Activated CD4-positive, alpha-beta T cell treated with anti-CD3 and anti-CD28 coated beads for 36 hours (primary cell): ENCODE measurements around the gene CPVL. TPM values are rescaled to one million over a fixed set of nuclear protein-coding genes. Genes with fewer than 3 reads are reported as not detected.
"Not testable (repeated sequence)": the region's sequence is repeated elsewhere in the genome, so short reads cannot be mapped to it uniquely, and the experiment has no call there.

Source experiments
- ATAC-seq: fragments of 200-7000 bp; cut with Tn5 transposase; one replicate; pipeline ENCODE4 v1.10.0; 2021; ENCODE audit warnings: mild to moderate bottlenecking, moderate library complexity
- CTCF ChIA-PET: fragments of 350-600 bp; sonication (Branson Sonifier 250); formaldehyde crosslinking; loops from one replicate; lab custom pipeline; 2021; ENCODE audit warnings: antibody characterized with exemption; lab: Charles Lee
- POLR2A ChIA-PET: fragments of 350-600 bp; sonication (Branson Sonifier 250); formaldehyde crosslinking; loops from one replicate; lab custom pipeline; 2021; ENCODE audit warnings: antibody characterized with exemption, inconsistent platforms; lab: Charles Lee
- DNase-seq: peaks from one replicate; pipeline ENCODE4 v3.0.0-alpha.2; 2020
- H3K27ac Mint-ChIP-seq: one replicate; pipeline ENCODE4 v1.8.0; 2021; ENCODE audit warnings: mixed read lengths
- H3K27me3 Mint-ChIP-seq: one replicate; pipeline ENCODE4 v1.8.0; 2021; ENCODE audit warnings: mixed read lengths
- H3K36me3 Mint-ChIP-seq: one replicate; pipeline ENCODE4 v1.8.0; 2021; ENCODE audit warnings: low read depth, mixed read lengths
- H3K4me1 Mint-ChIP-seq: one replicate; pipeline ENCODE4 v1.8.0; 2021; ENCODE audit warnings: mixed read lengths
- H3K4me3 Mint-ChIP-seq: one replicate; pipeline ENCODE4 v1.8.0; 2021; ENCODE audit warnings: mild to moderate bottlenecking, moderate library complexity, mixed read lengths
- H3K9me3 Mint-ChIP-seq: one replicate; pipeline ENCODE4 v1.8.0; 2021; ENCODE audit warnings: low read depth, mixed read lengths
- intact Hi-C, 2 experiments: fragments of 100-400 bp; cut with DNase I in 1 of 2; cut with micrococcal nuclease in 1 of 2; formaldehyde crosslinking; loops; one replicate each; pipeline versions ENCODE4 v1.14.2 to v1.15.1; 2022 to 2024; cut with DNase I, micrococcal nuclease
- total RNA-seq, 2 experiments: library from RNA; stranded (reverse); gene quantifications; one replicate each; pipeline ENCODE4 v1.2.3, GENCODE V29; 2021

Gene CPVL
- total RNA-seq, 2 experiments from 2014 or later: not detected

- no peaks in the 10 kb centered on the region for H3K36me3 Mint-ChIP-seq
- DNase-seq (peak; percentile 24), ATAC-seq (peak; percentile 68)
- no peak overlapping the region for H3K4me3 Mint-ChIP-seq
- intact Hi-C loops: loop anchor here (1.0 to 2.0 kb wide), 6 partner anchors 150 to 303 kb away; no protein-coding TSS in a partner anchor
- no peaks in the 10 kb centered on the region for H3K4me1 Mint-ChIP-seq
- H3K9me3 Mint-ChIP-seq: no peaks in the 10 kb centered on the region
- H3K27ac Mint-ChIP-seq: no peak overlapping the region
- POLR2A ChIA-PET: interaction anchor here (0.6 kb wide), 1 partner anchor 1072 kb away, joined by 3 read pairs; no protein-coding TSS in a partner anchor
- CTCF ChIA-PET: interaction anchor here (0.6 to 12.7 kb wide), 24 partner anchors 8 to 454 kb away, joined by 3 to 241 read pairs (median 4); no protein-coding TSS in a partner anchor
- peaks cover 6% of the 10 kb centered on the region for H3K27me3 Mint-ChIP-seq
These were observed 40.3 kb downstream of the CPVL start for GRCh38 chr7:29105752-29106668.

GRCh38 chr7:29105191-29105590 is 41.1 kb downstream of the CPVL start:
- POLR2A ChIA-PET: no interaction called here
- H3K4me3 Mint-ChIP-seq: no peak overlapping the region
- DNase-seq (no peak), ATAC-seq (no peak)
- intact Hi-C loops: loop anchor here in 1 of 2 experiments (1.0 kb wide), 1 partner anchor 150 kb away; no protein-coding TSS in a partner anchor
- H3K27me3 Mint-ChIP-seq: peaks cover 6% of the 10 kb centered on the region
- H3K36me3 Mint-ChIP-seq: no peaks in the 10 kb centered on the region
- no peaks in the 10 kb centered on the region for H3K9me3 Mint-ChIP-seq
- H3K27ac Mint-ChIP-seq: no peak overlapping the region
- CTCF ChIA-PET: interaction anchor here (1.3 to 12.7 kb wide), 4 partner anchors 14 to 304 kb away, joined by 5 to 241 read pairs (median 8); no protein-coding TSS in a partner anchor
- no peaks in the 10 kb centered on the region for H3K4me1 Mint-ChIP-seq

- POLR2A ChIA-PET: no interaction called here
- H3K27me3 Mint-ChIP-seq: no peaks in the 10 kb centered on the region
- DNase-seq (peak; percentile 71), ATAC-seq (no peak)
- H3K4me3 Mint-ChIP-seq: no peak overlapping the region
- H3K4me1 Mint-ChIP-seq: no peaks in the 10 kb centered on the region
- no peak overlapping the region for H3K27ac Mint-ChIP-seq
- H3K36me3 Mint-ChIP-seq: no peaks in the 10 kb centered on the region
- intact Hi-C loops: loop anchor here (1.0 kb wide), 3 partner anchors 146 to 180 kb away; no protein-coding TSS in a partner anchor
- CTCF ChIA-PET: interaction anchor here (0.8 to 12.7 kb wide), 6 partner anchors 8 to 178 kb away, joined by 3 to 241 read pairs (median 4); no protein-coding TSS in a partner anchor
- no peaks in the 10 kb centered on the region for H3K9me3 Mint-ChIP-seq
These were observed 43.7 kb downstream of the CPVL start for GRCh38 chr7:29102558-29103151.

GRCh38 chr7:29100924-29101323 is 45.4 kb downstream of the CPVL start:
- Mint-ChIP-seq H3K27me3 (no peaks in the 10 kb centered on the region), H3K9me3 (no peaks in the 10 kb centered on the region), H3K4me1 (no peaks in the 10 kb centered on the region), H3K27ac (no peak overlapping the region), H3K36me3 (no peaks in the 10 kb centered on the region), H3K4me3 (no peak overlapping the region)
- CTCF ChIA-PET: interaction anchor here (1.0 to 12.7 kb wide), 2 partner anchors 40 to 176 kb away, joined by 3 to 241 read pairs; no protein-coding TSS in a partner anchor
- DNase-seq (no peak), ATAC-seq (no peak)
- intact Hi-C loops: no loop called here
- POLR2A ChIA-PET: interaction anchor here (0.6 kb wide), 1 partner anchor 197 kb away, joined by 7 read pairs; no protein-coding TSS in a partner anchor

- POLR2A ChIA-PET: no interaction called here
- no peak for DNase-seq
These were observed 46.2 kb downstream of the CPVL start for GRCh38 chr7:29099896-29100847.

GRCh38 chr7:29096446-29096730 is 49.9 kb downstream of the CPVL start:
- no peak overlapping the region for H3K27ac Mint-ChIP-seq
- H3K4me3 Mint-ChIP-seq: no peak overlapping the region
- H3K36me3 Mint-ChIP-seq: no peaks in the 10 kb centered on the region
- DNase-seq (no peak), ATAC-seq (no peak)
- ChIA-PET CTCF (interaction anchor here (1.0 to 12.7 kb wide), 3 partner anchors 18 to 181 kb away, joined by 3 to 241 read pairs (median 3); no protein-coding TSS in a partner anchor), POLR2A (no interaction called here)
- intact Hi-C loops: no loop called here
- H3K4me1 Mint-ChIP-seq: peaks cover 2% of the 10 kb centered on the region
- no peaks in the 10 kb centered on the region for H3K9me3 Mint-ChIP-seq
- H3K27me3 Mint-ChIP-seq: peaks cover 2% of the 10 kb centered on the region

More at GRCh38 chr7:29099896-29100847, 46.2 kb downstream of the CPVL start:
- H3K4me1 Mint-ChIP-seq: no peaks in the 10 kb centered on the region
- no peaks in the 10 kb centered on the region for H3K9me3 Mint-ChIP-seq
- CTCF ChIA-PET: interaction anchor here (0.7 to 12.7 kb wide), 4 partner anchors 143 to 392 kb away, joined by 3 to 241 read pairs (median 3); no protein-coding TSS in a partner anchor
- no peak overlapping the region for H3K27ac Mint-ChIP-seq
- ATAC-seq: no peak
- no peak overlapping the region for H3K4me3 Mint-ChIP-seq
- H3K27me3 Mint-ChIP-seq: peaks cover 2% of the 10 kb centered on the region
- intact Hi-C loops: no loop called here
- H3K36me3 Mint-ChIP-seq: no peaks in the 10 kb centered on the region

GRCh38 chr7:29095631-29096445 is 50.5 kb downstream of the CPVL start:
- H3K9me3 Mint-ChIP-seq: no peaks in the 10 kb centered on the region
- H3K4me1 Mint-ChIP-seq: peaks cover 7% of the 10 kb centered on the region
- DNase-seq (no peak), ATAC-seq (peak; percentile 45)
- intact Hi-C loops: no loop called here
- POLR2A ChIA-PET: no interaction called here
- H3K27ac Mint-ChIP-seq: no peak overlapping the region
- H3K36me3 Mint-ChIP-seq: no peaks in the 10 kb centered on the region
- H3K27me3 Mint-ChIP-seq: peaks cover 2% of the 10 kb centered on the region
- CTCF ChIA-PET: interaction anchor here (0.8 to 12.7 kb wide), 4 partner anchors 17 to 181 kb away, joined by 3 to 241 read pairs (median 3); no protein-coding TSS in a partner anchor
- no peak overlapping the region for H3K4me3 Mint-ChIP-seq

GRCh38 chr7:29093091-29093490 is 53.2 kb downstream of the CPVL start:
- POLR2A ChIA-PET, H3K36me3 Mint-ChIP-seq, H3K27me3 Mint-ChIP-seq, H3K9me3 Mint-ChIP-seq, DNase-seq, intact Hi-C loops, H3K4me3 Mint-ChIP-seq, ATAC-seq, H3K27ac Mint-ChIP-seq: not testable (repeated sequence)
- H3K4me1 Mint-ChIP-seq: peaks cover 12% of the 10 kb centered on the region
- CTCF ChIA-PET: interaction anchor here (0.7 to 4.0 kb wide), 3 partner anchors 13 to 954 kb away, joined by 3 to 25 read pairs (median 3); no protein-coding TSS in a partner anchor

GRCh38 chr7:29091715-29092114 is 54.6 kb downstream of the CPVL start:
- ATAC-seq (peak; percentile 95), DNase-seq (peak; percentile 27)
- no peaks in the 10 kb centered on the region for H3K9me3 Mint-ChIP-seq
- H3K27ac Mint-ChIP-seq: peak overlapping the region; percentile 91
- H3K4me3 Mint-ChIP-seq: peak overlapping the region; percentile 70
- H3K4me1 Mint-ChIP-seq: peaks cover 12% of the 10 kb centered on the region
- intact Hi-C loops: no loop called here
- peaks cover 2% of the 10 kb centered on the region for H3K27me3 Mint-ChIP-seq
- POLR2A ChIA-PET: no interaction called here
- CTCF ChIA-PET: interaction anchor here (0.6 to 4.0 kb wide), 11 partner anchors 10 to 170 kb away, joined by 3 to 25 read pairs (median 4); no protein-coding TSS in a partner anchor
- no peaks in the 10 kb centered on the region for H3K36me3 Mint-ChIP-seq
